Left forelimb (tissue), 1 donor: ENCODE data around the gene NPFFR1.
"Not testable (repeated sequence)": the region's sequence is repeated elsewhere in the genome, so short reads cannot be mapped to it uniquely, and the experiment has no call there.

Experiments
- DNase-seq: peaks from one replicate; pipeline ENCODE4 v3.0.0-alpha.2; 2018; ENCODE audit warnings: low spot score

NPFFR1 gene

GRCh38 chr10:70286616-70287015 lies 2.8 kb upstream of the NPFFR1 start:
- no peak for DNase-seq

- DNase-seq = no peak
Measured at GRCh38 chr10:70285476-70285831, 1.6 kb upstream of the NPFFR1 start.

GRCh38 chr10:70284542-70285475 lies 1.0 kb upstream of the NPFFR1 start:
- DNase-seq = no peak

- no peak for DNase-seq
Measured at GRCh38 chr10:70283071-70283444, 746 bp downstream of the NPFFR1 start.

GRCh38 chr10:70281609-70282008 lies 2.2 kb downstream of the NPFFR1 start:
- no peak for DNase-seq

DNA sequence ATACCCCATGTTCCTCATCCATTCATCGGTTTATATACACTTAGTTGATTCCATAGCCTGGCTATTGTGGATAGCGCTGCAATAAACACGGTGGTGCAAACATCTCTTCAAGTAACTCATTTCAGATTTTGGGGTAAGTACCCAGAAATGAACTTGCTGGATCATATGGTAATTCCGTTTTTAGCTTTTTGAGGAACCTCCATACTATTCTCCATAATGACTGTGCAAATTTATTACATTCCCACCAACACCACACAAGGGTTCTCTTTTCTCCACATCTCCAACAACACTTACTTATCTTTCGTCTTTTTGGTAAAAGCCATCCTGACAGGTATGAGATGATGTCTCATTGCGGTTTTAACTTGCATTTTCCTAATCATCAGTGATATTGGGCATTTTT lies 3.7 kb downstream of the NPFFR1 start:
- no peak for DNase-seq

DNA sequence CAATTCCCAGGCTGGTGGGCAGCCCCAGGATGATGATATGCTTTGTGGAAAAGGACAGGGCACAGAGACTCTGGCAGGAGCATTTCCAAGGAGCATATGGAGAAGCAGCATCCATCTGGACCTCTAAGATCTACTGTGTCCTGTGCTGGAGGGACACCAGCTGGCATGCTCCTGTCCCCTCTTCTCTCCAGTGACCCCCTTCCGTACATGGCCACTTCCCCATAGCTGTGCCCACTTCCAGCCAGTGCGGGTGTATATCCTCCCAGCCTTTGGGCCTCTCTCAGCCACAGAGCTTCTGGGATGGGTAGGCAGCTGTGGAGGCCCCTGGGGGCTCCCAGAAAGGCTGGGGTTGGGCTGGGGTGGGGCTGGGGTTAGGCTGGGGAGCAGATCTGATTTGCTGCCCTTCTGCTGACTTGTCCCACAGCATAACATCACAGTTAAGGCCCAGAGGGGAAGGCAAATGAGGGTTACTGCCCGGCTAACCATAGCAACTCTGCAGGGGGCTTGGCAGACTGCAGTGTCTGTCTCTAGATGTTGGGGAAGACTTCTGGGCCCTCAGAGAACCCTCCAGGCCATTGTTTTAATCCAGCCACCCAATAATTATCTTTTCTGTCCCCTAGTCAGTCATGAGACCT lies 6.3 kb downstream of the NPFFR1 start:
- no peak for DNase-seq

DNA sequence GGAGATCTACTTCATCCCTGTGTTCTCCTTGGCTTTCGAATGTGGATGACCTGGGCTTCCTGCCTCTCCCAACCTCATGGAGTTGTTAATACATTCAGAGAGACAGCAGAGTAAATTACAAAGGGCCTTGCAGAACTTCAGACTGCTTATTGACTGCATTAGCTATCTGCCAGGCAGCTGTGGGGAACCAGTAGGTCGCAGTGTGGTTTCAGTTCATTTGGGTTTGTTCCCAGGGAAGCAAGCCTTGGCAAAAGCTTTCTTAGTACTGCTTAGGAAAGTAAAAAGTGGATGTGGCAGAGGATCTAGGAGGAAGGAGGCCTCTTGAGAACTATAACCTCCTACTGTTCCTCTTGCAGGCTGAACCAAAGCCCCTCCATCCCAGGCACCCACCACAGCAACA lies 9.2 kb downstream of the NPFFR1 start:
- DNase-seq = no peak

GRCh38 chr10:70272925-70273316 lies 10.9 kb downstream of the NPFFR1 start:
- DNase-seq = no peak

DNA sequence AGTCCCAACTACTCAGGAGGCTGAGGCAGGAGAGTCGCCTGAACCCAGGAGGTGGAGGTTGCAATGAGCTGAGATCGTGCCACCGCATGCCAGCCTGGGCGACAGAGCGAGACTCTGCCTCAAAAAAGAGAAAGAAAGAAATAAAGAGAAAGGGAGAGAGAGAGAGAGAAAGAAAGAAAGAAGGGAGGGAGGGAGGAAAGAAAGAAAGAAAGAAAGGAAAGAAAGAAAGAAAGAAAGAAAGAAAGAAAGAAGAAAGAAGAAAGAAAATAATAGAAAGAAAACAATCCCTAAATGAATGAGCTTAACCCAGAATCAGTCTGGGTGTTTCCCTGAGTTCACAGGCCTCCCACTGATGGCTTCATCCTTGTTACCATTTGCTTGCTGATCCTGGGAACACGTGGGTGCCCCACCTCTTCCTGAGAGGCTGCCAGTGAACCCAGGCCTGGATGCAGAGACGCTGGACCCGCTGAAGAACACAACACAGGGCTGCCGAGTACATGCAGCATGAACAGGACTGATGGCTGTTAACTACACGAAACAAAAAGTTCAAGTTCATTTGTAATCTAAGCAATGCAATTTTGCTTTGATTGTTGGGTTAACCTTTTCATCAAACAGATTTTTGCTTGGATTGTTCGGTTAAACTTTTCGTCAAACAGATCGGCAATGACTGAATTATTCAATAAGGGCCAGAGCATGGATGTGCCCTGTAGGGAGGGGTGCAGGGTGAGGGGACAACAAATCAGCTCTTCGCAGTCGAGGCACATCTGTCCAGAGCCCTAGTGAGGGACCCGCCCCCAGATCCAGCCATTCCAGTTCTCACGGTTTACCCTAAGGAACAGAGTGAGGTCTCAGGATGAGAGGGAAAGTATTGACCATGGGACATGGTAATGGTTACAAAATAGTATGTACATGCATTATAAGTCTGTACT lies 11.5 kb downstream of the NPFFR1 start:
- no peak for DNase-seq

GRCh38 chr10:70270952-70271351 lies 12.9 kb downstream of the NPFFR1 start:
- DNase-seq = no peak

- no peak for DNase-seq
Measured at GRCh38 chr10:70269741-70270140, 14.1 kb downstream of the NPFFR1 start.

DNA sequence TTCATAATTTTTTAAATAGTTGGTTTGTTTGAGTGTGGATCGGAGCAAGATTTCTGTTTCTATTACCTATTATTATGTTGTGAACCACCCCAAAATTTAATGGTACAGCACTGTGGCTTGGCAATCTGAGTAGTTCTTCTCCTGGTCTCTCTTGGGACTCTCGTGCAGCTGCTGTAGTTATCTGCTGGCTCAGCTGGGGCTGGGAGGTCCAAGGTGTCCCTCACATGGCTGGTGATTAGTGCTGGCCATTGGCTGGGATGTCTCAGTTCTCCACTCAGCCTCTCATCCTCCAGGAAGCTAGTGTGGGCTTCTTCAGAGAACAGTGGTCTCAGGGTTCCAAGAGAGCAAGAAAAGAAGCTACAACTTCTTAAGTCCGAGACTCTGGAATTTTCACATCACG lies 15.4 kb downstream of the NPFFR1 start:
- DNase-seq = no peak

DNA sequence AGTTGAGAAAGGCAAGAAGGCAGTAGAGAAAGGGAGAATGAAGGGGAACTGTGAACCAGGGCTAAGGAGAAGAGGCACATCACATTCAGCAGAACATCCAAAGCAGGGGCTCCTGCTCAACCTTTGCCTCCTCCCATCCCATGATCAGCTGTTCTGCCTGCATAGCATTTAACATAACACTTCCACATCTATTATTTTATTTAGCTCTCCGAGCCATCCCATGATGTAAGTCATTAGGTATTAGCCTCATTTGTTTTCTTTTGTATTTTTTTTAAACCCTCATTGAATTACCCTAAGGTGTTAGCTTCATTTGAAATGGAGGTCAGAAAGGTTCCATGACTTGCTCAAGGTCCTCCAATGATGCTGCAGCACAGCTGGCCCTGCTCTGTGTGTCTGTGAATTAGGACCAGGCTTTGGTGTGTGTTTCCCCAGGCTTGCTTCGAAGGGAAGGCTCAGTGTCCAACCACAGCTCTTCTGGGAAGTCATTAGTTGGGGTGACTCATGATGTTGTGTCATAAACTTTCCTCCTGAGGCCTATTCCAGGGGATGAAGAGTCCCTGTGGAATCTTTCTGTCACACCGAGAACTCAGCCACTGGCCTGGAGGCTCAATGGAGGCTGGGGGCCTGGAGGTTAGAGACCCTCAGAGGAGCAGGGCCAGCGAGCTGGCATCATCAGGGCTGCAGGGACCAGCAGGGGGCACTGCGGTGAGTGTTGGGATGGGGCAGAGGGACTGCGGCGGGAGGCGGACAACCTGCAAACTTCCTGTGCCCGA lies 16.5 kb downstream of the NPFFR1 start:
- DNase-seq = no peak

DNA sequence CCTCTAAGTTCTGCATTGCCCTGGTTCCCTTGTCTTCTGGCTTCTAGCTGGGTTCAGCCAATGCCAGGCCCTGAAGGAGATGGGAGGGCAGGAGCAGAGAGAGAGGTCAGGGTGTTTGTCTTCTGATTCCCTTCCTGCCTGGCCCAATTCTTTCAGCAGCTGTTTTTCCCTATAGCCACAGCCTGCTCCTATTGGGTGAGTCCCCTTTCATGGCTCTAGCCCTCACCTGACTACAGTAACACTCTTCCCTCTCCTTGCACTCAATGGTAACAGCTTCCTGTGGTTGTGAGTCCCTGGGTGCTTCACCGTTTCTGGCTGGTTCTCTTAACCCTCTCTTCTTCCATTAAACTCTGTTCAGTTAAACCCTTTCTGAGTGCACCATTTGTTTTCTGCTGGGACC lies 17.1 kb downstream of the NPFFR1 start:
- DNase-seq = no peak

DNA sequence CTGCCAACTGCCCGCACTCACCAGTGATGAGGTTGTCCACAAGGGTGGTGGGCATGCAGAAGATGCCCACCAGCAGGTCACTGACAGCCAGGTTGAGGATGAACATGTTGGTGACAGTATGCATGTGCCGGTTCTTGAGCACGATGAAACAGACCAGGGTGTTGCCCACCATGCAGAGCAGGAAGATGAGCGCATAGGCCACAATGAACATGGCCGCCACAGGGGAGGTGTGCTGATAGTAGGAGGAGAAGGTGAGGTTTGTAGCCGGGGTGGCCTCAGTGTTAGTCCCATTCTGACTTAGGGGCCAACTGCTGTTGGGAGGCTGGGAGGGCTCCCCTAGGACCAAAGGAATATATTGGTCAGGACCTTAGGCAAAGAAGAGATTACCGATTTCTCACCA lies 17.7 kb downstream of the NPFFR1 start:
- no peak for DNase-seq

DNA sequence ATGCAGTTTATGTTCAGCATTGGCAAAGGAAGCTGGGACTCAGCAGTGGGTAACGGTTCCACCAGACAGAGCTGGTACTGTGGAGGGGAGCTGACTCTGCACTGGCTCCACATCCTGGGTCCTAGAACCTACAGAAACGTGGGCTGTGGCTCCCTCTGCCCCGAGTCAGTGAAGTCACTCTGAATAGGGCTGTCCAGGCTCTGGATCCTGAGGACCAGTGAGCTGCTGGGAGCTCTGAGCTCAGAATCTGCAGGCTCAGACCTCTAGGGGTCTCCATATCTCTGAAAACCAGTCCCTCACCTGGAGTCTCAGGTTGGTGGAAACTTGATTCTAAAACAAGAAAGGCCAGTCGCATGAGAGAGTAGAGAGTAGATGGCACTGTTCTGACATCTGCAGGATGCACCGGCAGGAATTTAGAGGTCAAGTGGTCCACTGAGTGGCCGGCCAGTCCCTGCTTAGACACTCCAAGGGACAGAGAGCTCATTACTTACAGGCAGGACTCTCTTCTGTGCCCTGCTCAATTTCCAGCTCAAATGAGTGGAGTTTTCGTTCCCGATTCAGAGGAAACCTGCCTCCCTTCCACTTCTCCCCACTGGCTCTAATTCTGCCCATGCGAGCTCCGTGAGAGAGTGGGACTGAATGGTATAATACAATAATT lies 18.6 kb downstream of the NPFFR1 start:
- DNase-seq = no peak

DNA sequence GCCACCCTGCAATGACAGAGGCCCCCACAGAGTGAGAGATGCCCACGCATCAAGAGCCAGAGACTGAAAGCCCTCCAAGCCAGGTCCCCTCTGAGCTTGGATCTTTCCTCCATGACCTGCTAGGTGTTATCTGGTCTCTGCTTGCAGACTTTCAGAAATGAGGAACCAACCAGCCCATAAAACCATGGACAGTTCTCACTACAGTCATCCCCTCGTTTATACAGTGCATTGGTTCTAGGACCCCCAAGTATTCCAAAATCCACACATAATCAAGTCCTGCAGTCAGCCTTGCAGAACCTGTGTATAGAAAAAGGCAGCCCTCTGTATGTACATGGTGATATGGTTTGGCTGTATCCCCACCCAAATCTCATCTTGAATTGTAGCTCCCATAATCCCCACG lies 23.1 kb downstream of the NPFFR1 start:
- DNase-seq = no peak

- no peak for DNase-seq
Measured at GRCh38 chr10:70260259-70260658, 23.5 kb downstream of the NPFFR1 start.

- no peak for DNase-seq
Measured at GRCh38 chr10:70258216-70258615, 25.6 kb downstream of the NPFFR1 start.

DNA sequence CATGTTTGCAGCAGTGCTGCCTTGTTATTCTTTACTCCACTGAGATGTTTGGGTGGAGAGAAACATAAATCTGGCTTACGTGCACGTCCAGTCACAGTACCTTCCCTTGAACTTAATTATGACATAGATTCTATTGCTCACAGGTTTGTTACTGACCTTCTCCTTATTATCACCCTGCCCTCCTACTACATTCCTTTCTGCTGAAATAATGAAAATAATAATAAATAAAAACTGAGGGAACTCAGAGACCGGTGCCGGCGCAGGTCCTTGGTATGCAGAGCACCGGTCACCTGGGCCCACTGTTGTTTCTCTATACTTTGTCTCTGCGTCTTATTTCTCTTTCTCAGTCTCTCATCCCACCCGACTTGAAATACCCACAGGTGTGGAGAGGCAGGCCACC lies 26.0 kb downstream of the NPFFR1 start:
- not testable (repeated sequence) for DNase-seq
